Pancreas (tissue), 10 donors: Measurements from ENCODE around the gene PAFAH2. TPM values are rescaled to one million over a fixed set of nuclear protein-coding genes. Genes with fewer than 3 reads are reported as not detected.
A peak's percentile ranks its signal among the peaks of the same experiment; 100 is the strongest.

Experiments used
- ATAC-seq, 4 donors: fragments of 200-7000 bp; cut with Tn5 transposase; one replicate each; pipeline versions ENCODE4 v1.8.0 to v1.9.1; 2020; ENCODE audit warnings: mild to moderate bottlenecking in 4 of 4, moderate library complexity in 4 of 4
- DNase-seq, 6 donors: peaks; one replicate each; pipeline ENCODE4 v3.0.0-alpha.2; 2020
- FAIRE-seq: peaks from 2 replicates; lab custom pipeline; 2012; peaks lifted over from hg19 to GRCh38; lab: Jason Lieb, UNC
- H3K27ac ChIP-seq, 4 donors: fragments of 200-600 bp; sonication (generic); 1 replicate in 3 of 4; 2 replicates in 1 of 4; pipeline versions ENCODE4 v1.5.0 to v1.8.0; 2020
- H3K27me3 ChIP-seq, 4 donors: fragments of 200-600 bp; one replicate each; pipeline ENCODE4 v1.8.0; 2021
- H3K36me3 ChIP-seq, 3 donors: fragments of 200-600 bp; sonication (generic) in 1 of 3; one replicate each; pipeline versions ENCODE4 v1.5.0 to v1.8.0; 2020 to 2021
- H3K4me1 ChIP-seq, 3 donors: fragments of 200-600 bp; one replicate each; pipeline ENCODE4 v1.8.0; 2021
- H3K4me3 ChIP-seq, 4 donors: fragments of 200-600 bp; sonication (generic) in 2 of 4; one replicate each; pipeline versions ENCODE4 v1.5.0 to v1.8.0; 2020 to 2021
- H3K9me3 ChIP-seq, 4 donors: fragments of 200-600 bp; one replicate each; pipeline ENCODE4 v1.8.0; 2021
- WGBS, 2 donors: extraction: QIAGEN DNeasy Blood & Tissue Kit; methylation state at CpG; one replicate each; pipeline ENCODE4 v1.1.7; 2013; 5-methylcytosine and 5-hydroxymethylcytosine counted together
- intact Hi-C, 3 donors: fragments of 100-400 bp; cut with DNase I; formaldehyde crosslinking; loops; one replicate each; pipeline versions ENCODE4 v1.11.1 to v1.14.2; 2022
- polyA plus RNA-seq, 2 donors: library from polyadenylated mRNA; stranded (reverse); fragments of 200-250 nt; gene quantifications; one replicate each; pipeline ENCODE4 v1.2.3, GENCODE V29; 2013
- total RNA-seq, 6 donors: library from RNA; stranded (reverse); fragmentation: NEBNext Ultra II Directional in 4 of 6; extraction: Animal tissue kit (Norgen Biotek cat#: 25700) in 4 of 6; gene quantifications; one replicate each; pipeline versions ENCODE4 v1.2.1 to v1.2.4, GENCODE V29; 2021 to 2023
- TF ChIP-seq, protein P1 (sequence below), 4 donors: fragments of 200-600 bp; sonication (generic) in 3 of 4; IDR thresholded peaks; one replicate each; pipeline versions ENCODE4 v1.5.0 to v1.8.0; 2021; ENCODE audit warnings: antibody characterized with exemption in 4 of 4
- donor health status: healthy with polysubstance abuse.
- donor health status: DM: no; HTN: no; CAD: no; lungs with moderate emphysema.
- donor health status: DM: no; HTN: no; CAD: no.
- donor health status: control.
- donor health status: control.
- donor health status: Bipolar disorder and iron deficiency.
- donor health status: DM: yes; HTN: yes; CAD: no.
- donor health status: DM: no; HTN: no; CAD: no.
- donor health status: DM: no; HTN: no; CAD: no.
- donor health status: DM: yes; HTN: yes; CAD: no.

The PAFAH2 gene
- total and polyA plus RNA-seq, 8 donors, result 11.0 to 20.9 (median 15.3) TPM

DNA sequence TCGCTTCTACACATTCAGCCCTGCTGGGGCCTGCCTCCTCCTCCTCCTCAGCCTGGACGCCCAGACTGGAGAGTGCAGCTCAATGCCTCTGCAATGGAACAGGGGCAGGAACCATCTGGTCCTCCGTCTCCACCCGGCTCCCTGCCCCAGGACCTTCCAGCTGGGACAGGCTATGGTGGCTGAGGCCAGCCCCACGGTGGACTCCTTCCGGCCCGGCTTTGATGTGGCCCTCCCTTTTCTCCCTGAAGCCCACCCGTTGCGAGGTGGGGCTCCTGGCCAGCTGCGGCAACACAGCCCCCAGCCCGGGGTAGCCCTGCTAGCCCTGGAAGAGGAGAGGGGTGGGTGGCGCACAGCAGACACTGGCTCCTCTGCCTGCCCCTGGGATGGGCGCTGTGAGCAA is 25.1 kb upstream of the PAFAH2 start:
- FAIRE-seq, result no peak
- Histone ChIP-seq H3K4me3 (no peak overlapping the region), H3K9me3 (no peaks in the 10 kb centered on the region), H3K27me3 (no peaks in the 10 kb centered on the region), H3K27ac (no peak overlapping the region), H3K36me3 (no peaks in the 10 kb centered on the region), H3K4me1 (no peaks in the 10 kb centered on the region)
- 88 to 91% methylated on average over 13 of the region's 13 CpGs for WGBS, 2 donors
- intact Hi-C loops, result no loop called here
- TF ChIP-seq, protein P1, sequence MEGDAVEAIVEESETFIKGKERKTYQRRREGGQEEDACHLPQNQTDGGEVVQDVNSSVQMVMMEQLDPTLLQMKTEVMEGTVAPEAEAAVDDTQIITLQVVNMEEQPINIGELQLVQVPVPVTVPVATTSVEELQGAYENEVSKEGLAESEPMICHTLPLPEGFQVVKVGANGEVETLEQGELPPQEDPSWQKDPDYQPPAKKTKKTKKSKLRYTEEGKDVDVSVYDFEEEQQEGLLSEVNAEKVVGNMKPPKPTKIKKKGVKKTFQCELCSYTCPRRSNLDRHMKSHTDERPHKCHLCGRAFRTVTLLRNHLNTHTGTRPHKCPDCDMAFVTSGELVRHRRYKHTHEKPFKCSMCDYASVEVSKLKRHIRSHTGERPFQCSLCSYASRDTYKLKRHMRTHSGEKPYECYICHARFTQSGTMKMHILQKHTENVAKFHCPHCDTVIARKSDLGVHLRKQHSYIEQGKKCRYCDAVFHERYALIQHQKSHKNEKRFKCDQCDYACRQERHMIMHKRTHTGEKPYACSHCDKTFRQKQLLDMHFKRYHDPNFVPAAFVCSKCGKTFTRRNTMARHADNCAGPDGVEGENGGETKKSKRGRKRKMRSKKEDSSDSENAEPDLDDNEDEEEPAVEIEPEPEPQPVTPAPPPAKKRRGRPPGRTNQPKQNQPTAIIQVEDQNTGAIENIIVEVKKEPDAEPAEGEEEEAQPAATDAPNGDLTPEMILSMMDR (IDR thresholded peaks at IDR 0.05), result no peak
- no peak for DNase-seq
- no peak for ATAC-seq

DNA sequence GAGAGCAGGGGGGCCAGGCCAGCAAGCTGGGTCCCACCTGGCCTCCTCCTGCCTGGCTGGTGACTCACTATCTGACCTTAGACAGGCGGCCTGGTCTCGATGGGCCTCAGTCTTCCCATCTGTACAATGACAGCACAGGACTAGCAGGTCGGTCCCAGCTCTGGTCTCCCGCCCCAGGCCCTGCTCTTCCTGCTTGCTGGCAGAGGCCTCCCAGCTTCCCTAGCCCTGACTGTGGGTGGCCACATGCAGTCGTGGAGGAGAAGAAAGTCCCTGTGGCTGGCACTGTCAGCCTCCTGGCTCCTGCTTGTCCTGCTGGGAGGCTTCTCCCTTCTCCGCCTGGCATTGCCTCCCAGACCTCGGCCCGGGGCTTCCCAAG is 24.5 kb upstream of the PAFAH2 start:
- ATAC-seq, result no peak

DNA sequence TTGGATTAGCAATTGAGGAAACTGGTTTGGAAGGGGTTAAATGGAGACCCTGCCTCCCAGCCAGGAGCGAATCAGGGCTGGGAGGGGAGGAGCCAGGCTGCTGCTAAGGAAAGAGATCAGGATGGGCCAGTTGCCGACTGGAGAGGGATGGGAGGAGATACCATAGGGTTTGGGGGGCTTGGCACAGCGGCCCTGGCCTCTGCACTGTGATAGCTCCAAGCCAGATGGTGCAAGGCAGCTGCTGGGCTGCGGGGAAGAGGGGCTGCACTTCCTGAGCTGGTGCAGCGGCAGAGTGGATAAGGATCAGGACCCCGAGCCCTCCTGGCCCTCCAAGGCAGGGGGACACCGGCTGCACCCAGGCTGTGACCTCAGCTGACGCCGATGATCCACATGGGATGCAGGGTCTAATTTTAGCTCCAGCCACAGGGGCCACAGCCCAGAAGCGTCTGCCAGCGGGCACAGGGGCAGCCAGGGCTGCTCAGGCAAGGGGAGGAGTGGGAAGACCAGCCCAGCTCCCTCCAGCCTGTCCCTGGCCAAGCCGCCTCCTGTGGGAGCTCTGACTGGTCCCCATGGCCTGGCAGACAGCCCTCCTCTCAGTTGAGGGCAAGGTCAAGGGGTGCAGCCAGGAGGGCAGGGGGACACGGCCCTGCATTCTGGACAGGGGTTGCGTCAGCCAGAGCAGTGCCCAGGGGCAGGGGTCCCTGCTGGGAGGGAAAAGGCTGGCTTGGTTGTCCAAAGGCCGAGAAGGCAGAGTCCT is 24.0 kb upstream of the PAFAH2 start, which contains the start of gene EXTL1:
Gene EXTL1 (plus strand): TSS at position 129 of the 757 bp plus-strand sequence. CDS start 872 bp downstream, outside the sequence.
- ATAC-seq (peak in 2 of 4 donors; percentile 9 to 29), FAIRE-seq (no peak), DNase-seq (peak in 1 of 6 donors; percentile 33)
- Histone ChIP-seq H3K27me3 (no peaks in the 10 kb centered on the region), H3K9me3 (no peaks in the 10 kb centered on the region), H3K27ac (no peak within 1 kb of the TSS), H3K36me3 (no peaks in the 10 kb centered on the region), H3K4me3 (no peak within 1 kb of the TSS), H3K4me1 (no peaks in the 10 kb centered on the region)
- intact Hi-C loops, result no loop called here
- TF ChIP-seq, protein P1 (IDR thresholded peaks at IDR 0.05), result no peak
- WGBS, 2 donors, result 70 to 71% methylated on average over 15 of the region's 15 CpGs

More for the DNA sequence above, 24.5 kb upstream of the PAFAH2 start:
- no peaks in the 10 kb centered on the region for H3K9me3 ChIP-seq
- TF ChIP-seq, protein P1 (IDR thresholded peaks at IDR 0.05), result no peak
- no peak overlapping the region for H3K27ac ChIP-seq
- no peaks in the 10 kb centered on the region for H3K4me1 ChIP-seq
- FAIRE-seq (no peak), DNase-seq (no peak)
- intact Hi-C loops, result no loop called here
- WGBS, 2 donors, result 87 to 88% methylated on average over 8 of the region's 8 CpGs
- H3K4me3 ChIP-seq, result no peak overlapping the region
- no peaks in the 10 kb centered on the region for H3K36me3 ChIP-seq
- H3K27me3 ChIP-seq, result no peaks in the 10 kb centered on the region

DNA sequence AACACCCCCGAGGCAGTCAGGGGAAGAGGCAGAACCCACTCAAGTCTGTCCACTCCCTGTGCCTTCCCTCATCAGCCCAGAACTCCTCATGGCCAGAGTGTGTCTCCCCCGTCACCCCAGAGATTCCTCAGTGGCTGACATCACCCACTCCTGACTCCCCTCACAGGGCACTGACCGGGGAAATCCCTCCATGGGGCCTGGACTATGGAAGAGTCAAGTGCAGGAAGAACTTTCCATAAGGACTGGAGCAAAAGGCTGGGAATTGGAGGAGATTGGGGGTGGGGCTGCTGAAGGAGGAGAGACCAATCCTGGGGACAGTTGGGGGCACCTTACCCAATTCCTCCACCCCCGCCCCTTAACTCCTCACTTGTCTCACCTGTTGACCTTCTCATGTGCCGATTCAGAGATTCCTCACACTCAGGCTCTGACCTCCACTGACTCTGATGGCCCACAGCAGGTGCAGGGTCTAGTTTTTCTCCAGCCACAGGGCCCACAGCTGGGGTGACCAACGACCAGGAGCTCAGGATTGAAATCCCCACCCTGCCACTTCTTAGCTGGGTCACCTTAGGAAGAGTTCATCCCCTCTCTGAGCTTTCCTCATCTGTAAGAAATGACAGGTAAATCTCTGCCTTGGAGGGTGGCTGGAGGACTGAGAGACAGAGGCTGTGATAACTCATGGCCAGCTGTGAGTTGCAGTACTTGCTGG is 23.2 kb upstream of the PAFAH2 start:
- no peak for ATAC-seq
- intact Hi-C loops, result no loop called here

More for the DNA sequence above, 23.2 kb upstream of the PAFAH2 start:
- FAIRE-seq, result no peak
- H3K27me3 ChIP-seq, result no peaks in the 10 kb centered on the region
- 71 to 76% methylated on average over 6 of the region's 6 CpGs for WGBS, 2 donors
- no peaks in the 10 kb centered on the region for H3K4me1 ChIP-seq
- H3K4me3 ChIP-seq, result no peak overlapping the region
- DNase-seq, result no peak
- H3K36me3 ChIP-seq, result no peaks in the 10 kb centered on the region
- TF ChIP-seq, protein P1 (IDR thresholded peaks at IDR 0.05), result no peak
- H3K27ac ChIP-seq, result no peak overlapping the region
- H3K9me3 ChIP-seq, result no peaks in the 10 kb centered on the region
